Stomach (tissue), 4 donors: ENCODE results near the gene TOR3A.

Experiments used
- CTCF ChIP-seq, 7 experiments: fragments of 450-650 bp in 4 of 7; fragments of 200-600 bp in 3 of 7; sonication (generic) in 3 of 7; IDR thresholded peaks; one replicate each; pipeline ENCODE4 v1.5.1; 2016 to 2019; ENCODE audit warnings: antibody characterized with exemption in 7 of 7, control low read depth in 2 of 7, mild to moderate bottlenecking in 1 of 7
- EP300 ChIP-seq: sonication (generic); formaldehyde crosslinking; IDR thresholded peaks from one replicate; pipeline ENCODE4 v1.6.1; 2017; ENCODE audit warnings: antibody characterized with exemption
- POLR2A ChIP-seq, 4 donors: fragments of 450-650 bp; IDR thresholded peaks; one replicate each; pipeline ENCODE4 v1.6.1; 2016; ENCODE audit warnings: antibody characterized with exemption in 4 of 4, control low read depth in 2 of 4, mild to moderate bottlenecking in 1 of 4, moderate library complexity in 1 of 4
- POLR2AphosphoS5 ChIP-seq, 3 donors: sonication (generic); formaldehyde crosslinking; IDR thresholded peaks; one replicate each; pipeline ENCODE4 v1.6.1; 2016; ENCODE audit warnings: antibody characterized with exemption in 3 of 3

GRCh38 chr1:179129702-179130473, 48.0 kb downstream of the TOR3A start:
- TF ChIP-seq POLR2AphosphoS5 (IDR thresholded peaks at IDR 0.05) (no peak), CTCF (IDR thresholded peaks at IDR 0.05) (no peak), EP300 (no peak), POLR2A (IDR thresholded peaks at IDR 0.05) (no peak)
